NT2/D1 (cell line): ENCODE measurements around the gene PCDHA12.

Source experiments
- YY1 ChIP-seq: IDR thresholded peaks from 2 replicates; pipeline ENCODE4 v1.6.1; 2011; ENCODE audit not compliant: insufficient read length, insufficient read depth
- ZNF274 ChIP-seq: IDR thresholded peaks from 2 replicates; pipeline ENCODE4 v1.6.1; 2011; ENCODE audit warnings: mild to moderate bottlenecking, low read depth, low read length

GRCh38 chr5:140857987-140858240 lies 17.2 kb upstream of the PCDHA12 start:
- TF ChIP-seq ZNF274 (no peak), YY1 (no peak)
